Stimulated activated CD8-positive, alpha-beta memory T cell treated with anti-CD3 and anti-CD28 coated beads, Interleukin-15, amount 100 ng/mL, for 4 hours (primary cell): ENCODE data around the gene MCM3AP.

Experiments used
- DNase-seq, 2 donors: peaks; one replicate each; pipeline ENCODE4 v3.0.0-alpha.2; 2020; ENCODE audit warnings: low read depth in 2 of 2

Gene MCM3AP

GRCh38 chr21:46285206-46285661 lies at the start of gene MCM3AP:
Gene MCM3AP (minus strand): TSS chr21:46285611. CDS start chr21:46285286, 325 bp downstream.
- no peak for DNase-seq

GRCh38 chr21:46334351-46335140 lies 49.1 kb upstream of the MCM3AP start:
- DNase-seq, result no peak

- DNase-seq, result no peak
Measured at GRCh38 chr21:46329796-46330195, 44.4 kb upstream of the MCM3AP start.

- DNase-seq, result no peak
Measured at GRCh38 chr21:46328151-46328550, 42.7 kb upstream of the MCM3AP start.

- no peak for DNase-seq
Measured at GRCh38 chr21:46327711-46328110, 42.3 kb upstream of the MCM3AP start.

- no peak for DNase-seq
Measured at GRCh38 chr21:46326110-46326703, 40.8 kb upstream of the MCM3AP start.

GRCh38 chr21:46325073-46325912 lies 39.9 kb upstream of the MCM3AP start:
- peak in 1 of 2 donors; percentile 13 for DNase-seq

- peak; percentile 72 to 77 for DNase-seq
Measured at GRCh38 chr21:46324390-46325072, 39.1 kb upstream of the MCM3AP start.

GRCh38 chr21:46323710-46324389 lies 38.4 kb upstream of the MCM3AP start, which contains the start of the genes C21orf58 and PCNT:
Gene C21orf58 (minus strand): TSS chr21:46323870. CDS start chr21:46322738, 1,132 bp downstream.
Gene PCNT (plus strand): TSS chr21:46324156. CDS start chr21:46324229, 73 bp downstream.
- peak; percentile 93 to 97 for DNase-seq

GRCh38 chr21:46323227-46323709 lies 37.9 kb upstream of the MCM3AP start:
- no peak for DNase-seq

GRCh38 chr21:46322351-46323226 lies 37.2 kb upstream of the MCM3AP start:
- no peak for DNase-seq

GRCh38 chr21:46320331-46320801 lies 35.0 kb upstream of the MCM3AP start:
- no peak for DNase-seq

- DNase-seq, result no peak
Measured at GRCh38 chr21:46319186-46319585, 33.8 kb upstream of the MCM3AP start.

GRCh38 chr21:46318464-46318845 lies 33.0 kb upstream of the MCM3AP start:
- DNase-seq, result no peak

GRCh38 chr21:46317710-46318463 lies 32.5 kb upstream of the MCM3AP start:
- DNase-seq, result no peak

GRCh38 chr21:46316708-46317324 lies 31.4 kb upstream of the MCM3AP start:
- no peak for DNase-seq

- DNase-seq, result no peak
Measured at GRCh38 chr21:46314441-46315020, 29.1 kb upstream of the MCM3AP start.

- DNase-seq, result no peak
Measured at GRCh38 chr21:46312949-46313348, 27.5 kb upstream of the MCM3AP start.
